Measurements from ENCODE around the gene HTT. TPM values are rescaled to one million over a fixed set of nuclear protein-coding genes. Genes with fewer than 3 reads are reported as not detected.
A peak's percentile ranks its signal among the peaks of the same experiment; 100 is the strongest.
"Not testable (repeated sequence)": the region's sequence is repeated elsewhere in the genome, so short reads cannot be mapped to it uniquely, and the experiment has no call there.

Gene HTT
- total RNA-seq, 2 experiments from 2014 or later, result 80.1 to 127 TPM

GRCh38 chr4:3047464-3048286 lies 26.8 kb upstream of the HTT start:
- Mint-ChIP-seq H3K9me3 (ENCODE audit: low read depth) (peaks cover 7% of the 10 kb centered on the region), H3K36me3 (ENCODE audit: low read depth) (peaks cover 6% of the 10 kb centered on the region), H3K4me3 (peak overlapping the region; percentile 51), H3K27me3 (no peaks in the 10 kb centered on the region), H3K4me1 (peaks cover 31% of the 10 kb centered on the region), H3K27ac (peak overlapping the region; percentile 69)
- intact Hi-C loops (cut with DNase I, micrococcal nuclease), result loop anchor here (1.0 to 5.0 kb wide), 8 partner anchors 27 to 395 kb away; partner anchors contain the start of genes HTT (in 2 of the 2), HTT-AS (in 2 of the 2), GRK4 (in 1 of the 2) and HGFAC (in 1 of the 2)
- peak; percentile 98 for ATAC-seq
- CTCF ChIA-PET, result interaction anchor here (0.6 to 1.5 kb wide), 5 partner anchors 10 to 330 kb away, joined by 3 to 6 read pairs (median 3); no protein-coding TSS in a partner anchor
- DNase-seq, result peak; percentile 89
- POLR2A ChIA-PET, result interaction anchor here (0.6 to 1.0 kb wide), 2 partner anchors 34 to 120 kb away, joined by 3 to 4 read pairs; no protein-coding TSS in a partner anchor

GRCh38 chr4:3051141-3051897 lies 23.2 kb upstream of the HTT start:
- ATAC-seq; H3K27me3 Mint-ChIP-seq; H3K4me3 Mint-ChIP-seq; DNase-seq; H3K9me3 Mint-ChIP-seq (ENCODE audit: low read depth); H3K36me3 Mint-ChIP-seq (ENCODE audit: low read depth); H3K27ac Mint-ChIP-seq; CTCF ChIA-PET: not testable (repeated sequence)
- POLR2A ChIA-PET, result interaction anchor here (0.6 kb wide), 1 partner anchor 23 kb away, joined by 3 read pairs; the partner anchor contains the start of genes HTT and HTT-AS
- peaks cover 14% of the 10 kb centered on the region for H3K4me1 Mint-ChIP-seq
- intact Hi-C loops (cut with DNase I, micrococcal nuclease), result loop anchor here in 1 of 2 experiments (2.0 kb wide), 1 partner anchor 13 kb away; no protein-coding TSS in a partner anchor

GRCh38 chr4:3054169-3054759 lies 20.2 kb upstream of the HTT start:
- POLR2A ChIA-PET, result no interaction called here
- intact Hi-C loops (cut with DNase I, micrococcal nuclease), result no loop called here
- no peak for ATAC-seq
- CTCF ChIA-PET, result interaction anchor here (1.7 kb wide), 1 partner anchor 76 kb away, joined by 11 read pairs; no protein-coding TSS in a partner anchor
- Mint-ChIP-seq H3K9me3 (ENCODE audit: low read depth) (peaks cover 9% of the 10 kb centered on the region), H3K4me1 (no peaks in the 10 kb centered on the region), H3K4me3 (no peak overlapping the region), H3K27ac (no peak overlapping the region), H3K27me3 (peaks cover 2% of the 10 kb centered on the region), H3K36me3 (ENCODE audit: low read depth) (peaks cover 2% of the 10 kb centered on the region)
- no peak for DNase-seq

- H3K27me3 Mint-ChIP-seq, result peaks cover 2% of the 10 kb centered on the region
- H3K36me3 Mint-ChIP-seq (ENCODE audit: low read depth), result no peaks in the 10 kb centered on the region
- CTCF ChIA-PET, result interaction anchor here (1.2 kb wide), 1 partner anchor 25 kb away, joined by 5 read pairs; no protein-coding TSS in a partner anchor
- H3K9me3 Mint-ChIP-seq (ENCODE audit: low read depth), result peaks cover 6% of the 10 kb centered on the region
- DNase-seq (no peak), ATAC-seq (no peak)
- intact Hi-C loops (cut with DNase I, micrococcal nuclease), result no loop called here
- POLR2A ChIA-PET, result no interaction called here
- H3K27ac Mint-ChIP-seq, result no peak overlapping the region
- no peak overlapping the region for H3K4me3 Mint-ChIP-seq
- H3K4me1 Mint-ChIP-seq, result no peaks in the 10 kb centered on the region
These were observed 14.5 kb upstream of the HTT start for GRCh38 chr4:3059943-3060342.

GRCh38 chr4:3060946-3061345 lies 13.5 kb upstream of the HTT start:
- ChIA-PET POLR2A (no interaction called here), CTCF (interaction anchor here (1.0 to 1.2 kb wide), 3 partner anchors 12 to 82 kb away, joined by 3 to 5 read pairs (median 3); no protein-coding TSS in a partner anchor)
- no peak for DNase-seq
- peaks cover 6% of the 10 kb centered on the region for H3K9me3 Mint-ChIP-seq (ENCODE audit: low read depth)
- no peak overlapping the region for H3K4me3 Mint-ChIP-seq
- peaks cover 2% of the 10 kb centered on the region for H3K27me3 Mint-ChIP-seq
- H3K27ac Mint-ChIP-seq, result no peak overlapping the region
- intact Hi-C loops (cut with DNase I, micrococcal nuclease), result no loop called here
- no peak for ATAC-seq
- no peaks in the 10 kb centered on the region for H3K4me1 Mint-ChIP-seq
- no peaks in the 10 kb centered on the region for H3K36me3 Mint-ChIP-seq (ENCODE audit: low read depth)

GRCh38 chr4:3062471-3062870 lies 12.0 kb upstream of the HTT start:
- Mint-ChIP-seq H3K4me1 (no peaks in the 10 kb centered on the region), H3K9me3 (ENCODE audit: low read depth) (no peaks in the 10 kb centered on the region), H3K27me3 (peaks cover 2% of the 10 kb centered on the region), H3K4me3 (no peak overlapping the region), H3K36me3 (ENCODE audit: low read depth) (no peaks in the 10 kb centered on the region), H3K27ac (no peak overlapping the region)
- POLR2A ChIA-PET, result no interaction called here
- CTCF ChIA-PET, result no interaction called here
- DNase-seq (no peak), ATAC-seq (no peak)
- intact Hi-C loops (cut with DNase I, micrococcal nuclease), result no loop called here

GRCh38 chr4:3065551-3065950 lies 8.9 kb upstream of the HTT start:
- Mint-ChIP-seq H3K27ac (no peak overlapping the region), H3K27me3 (no peaks in the 10 kb centered on the region), H3K36me3 (ENCODE audit: low read depth) (no peaks in the 10 kb centered on the region), H3K4me1 (no peaks in the 10 kb centered on the region), H3K4me3 (no peak overlapping the region), H3K9me3 (ENCODE audit: low read depth) (no peaks in the 10 kb centered on the region)
- ChIA-PET CTCF (no interaction called here), POLR2A (no interaction called here)
- no peak for ATAC-seq
- no peak for DNase-seq
- intact Hi-C loops (cut with DNase I, micrococcal nuclease), result loop anchor here in 1 of 2 experiments (2.0 kb wide), 1 partner anchor 15 kb away; no protein-coding TSS in a partner anchor

- H3K4me1 Mint-ChIP-seq, result no peaks in the 10 kb centered on the region
- H3K27ac Mint-ChIP-seq, result no peak overlapping the region
- ChIA-PET CTCF (interaction anchor here (0.5 kb wide), 1 partner anchor 30 kb away, joined by 3 read pairs; no protein-coding TSS in a partner anchor), POLR2A (no interaction called here)
- no peaks in the 10 kb centered on the region for H3K9me3 Mint-ChIP-seq (ENCODE audit: low read depth)
- DNase-seq (no peak), ATAC-seq (no peak)
- no peaks in the 10 kb centered on the region for H3K36me3 Mint-ChIP-seq (ENCODE audit: low read depth)
- H3K27me3 Mint-ChIP-seq, result no peaks in the 10 kb centered on the region
- H3K4me3 Mint-ChIP-seq, result no peak overlapping the region
- intact Hi-C loops (cut with DNase I, micrococcal nuclease), result no loop called here
These were observed 7.6 kb upstream of the HTT start for GRCh38 chr4:3066836-3067400.

- ChIA-PET POLR2A (no interaction called here), CTCF (no interaction called here)
- intact Hi-C loops (cut with DNase I, micrococcal nuclease), result no loop called here
- DNase-seq (no peak), ATAC-seq (no peak)
- no peaks in the 10 kb centered on the region for H3K9me3 Mint-ChIP-seq (ENCODE audit: low read depth)
- no peaks in the 10 kb centered on the region for H3K36me3 Mint-ChIP-seq (ENCODE audit: low read depth)
- no peak overlapping the region for H3K4me3 Mint-ChIP-seq
- no peaks in the 10 kb centered on the region for H3K27me3 Mint-ChIP-seq
- H3K27ac Mint-ChIP-seq, result no peak overlapping the region
- H3K4me1 Mint-ChIP-seq, result no peaks in the 10 kb centered on the region
These were observed 6.9 kb upstream of the HTT start for GRCh38 chr4:3067473-3068001.

- Mint-ChIP-seq H3K27ac (no peak overlapping the region), H3K36me3 (ENCODE audit: low read depth) (no peaks in the 10 kb centered on the region), H3K27me3 (no peaks in the 10 kb centered on the region), H3K9me3 (ENCODE audit: low read depth) (no peaks in the 10 kb centered on the region), H3K4me1 (no peaks in the 10 kb centered on the region), H3K4me3 (no peak overlapping the region)
- intact Hi-C loops (cut with DNase I, micrococcal nuclease), result loop anchor here in 1 of 2 experiments (5.0 to 10.0 kb wide), 2 partner anchors 535 to 1178 kb away; partner anchors contain the start of genes FAM193A and TMEM128
- no peak for DNase-seq
- POLR2A ChIA-PET, result no interaction called here
- CTCF ChIA-PET, result interaction anchor here (0.6 to 1.4 kb wide), 2 partner anchors 105 to 838 kb away, joined by 3 read pairs; no protein-coding TSS in a partner anchor
- ATAC-seq, result no peak
These were observed 4.8 kb upstream of the HTT start for GRCh38 chr4:3069661-3070199.
